HG02642 (cell line): ENCODE results near the gene SDF2.
"Not testable (repeated sequence)": the region's sequence is repeated elsewhere in the genome, so short reads cannot be mapped to it uniquely, and the experiment has no call there.

Experiments
- ATAC-seq: cut with Tn5 transposase; IDR thresholded peaks from one replicate; pipeline ENCODE4 v1.9.1; 2021; ENCODE audit warnings: mild to moderate bottlenecking; ENCODE audit not compliant: unreplicated experiment, poor library complexity

SDF2 gene

DNA sequence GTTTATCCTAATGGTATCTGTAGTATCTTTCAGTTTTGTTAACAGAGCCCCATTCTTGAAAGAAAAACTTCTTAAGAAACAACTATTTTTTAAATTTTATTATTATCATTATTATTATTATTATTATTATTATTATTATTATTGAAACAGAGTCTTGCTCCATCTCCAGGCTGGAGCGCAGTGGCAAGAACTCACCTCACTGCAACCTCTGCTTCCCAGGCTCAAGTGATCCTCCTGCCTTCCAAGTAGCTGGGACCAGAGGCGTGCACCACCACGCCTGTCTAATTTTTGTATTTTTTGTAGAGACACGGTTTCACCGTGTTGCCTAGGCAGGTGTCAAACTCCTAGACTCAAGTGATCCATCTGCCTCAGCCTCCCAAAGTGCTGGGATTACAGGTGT, 23.7 kb upstream of the SDF2 start:
- no peak for ATAC-seq

DNA sequence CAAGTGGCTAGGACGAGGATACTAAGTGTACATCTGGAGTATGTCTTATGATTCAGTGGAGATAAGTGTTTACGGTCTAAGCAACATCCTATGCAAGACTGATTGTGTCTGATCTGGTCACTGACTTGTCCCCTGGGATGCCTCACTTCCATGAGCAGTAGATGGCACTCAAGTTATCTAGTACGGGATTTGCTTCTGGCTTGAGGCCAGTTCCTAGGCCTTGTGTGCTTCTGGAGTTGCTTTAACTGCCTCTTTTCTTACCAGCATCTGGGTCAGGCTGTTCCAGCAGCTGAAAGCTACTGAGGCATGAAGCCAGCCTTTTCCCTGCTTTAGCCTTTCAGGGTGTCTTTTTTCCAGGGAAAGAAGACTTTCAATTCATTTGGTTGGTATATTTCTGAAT, 23.3 kb upstream of the SDF2 start:
- ATAC-seq: no peak

DNA sequence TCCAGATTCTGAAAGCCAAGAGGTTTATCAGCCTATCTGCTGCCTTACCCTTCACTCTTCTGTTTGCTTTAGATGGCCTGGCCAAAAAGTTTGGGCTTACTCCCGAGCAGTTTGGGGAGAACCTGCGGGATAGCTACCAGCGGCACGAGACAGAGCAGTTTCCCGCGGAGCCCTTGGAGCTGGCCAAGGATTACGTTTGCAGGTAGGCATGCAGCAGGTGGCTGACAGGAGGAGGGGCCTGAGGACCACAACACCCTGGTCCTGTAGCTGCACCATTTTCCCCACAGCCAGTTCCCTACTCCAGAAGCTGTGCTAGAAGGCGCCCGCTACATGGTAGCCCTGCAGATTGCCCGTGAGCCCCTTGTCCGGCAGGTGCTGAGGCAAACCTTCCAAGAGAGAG, 20.9 kb upstream of the SDF2 start:
- no peak for ATAC-seq

DNA sequence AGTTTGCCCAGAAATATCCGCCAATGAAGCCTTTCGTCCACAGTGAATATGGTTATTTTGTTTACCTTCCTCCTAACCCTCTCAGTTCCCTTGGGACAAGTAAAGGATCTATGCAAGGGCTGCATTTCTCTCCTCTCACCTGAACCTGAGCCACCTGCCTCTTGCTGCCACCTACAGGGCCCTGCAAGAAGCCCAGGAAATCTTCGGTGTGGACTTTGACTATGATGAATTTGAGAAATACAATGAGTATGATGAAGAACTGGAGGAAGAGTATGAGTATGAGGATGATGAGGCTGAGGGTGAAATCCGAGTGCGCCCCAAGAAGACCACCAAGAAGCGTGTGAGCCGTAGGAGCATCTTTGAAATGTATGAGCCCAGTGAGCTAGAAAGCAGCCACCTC, 14.3 kb upstream of the SDF2 start:
- ATAC-seq: no peak

DNA sequence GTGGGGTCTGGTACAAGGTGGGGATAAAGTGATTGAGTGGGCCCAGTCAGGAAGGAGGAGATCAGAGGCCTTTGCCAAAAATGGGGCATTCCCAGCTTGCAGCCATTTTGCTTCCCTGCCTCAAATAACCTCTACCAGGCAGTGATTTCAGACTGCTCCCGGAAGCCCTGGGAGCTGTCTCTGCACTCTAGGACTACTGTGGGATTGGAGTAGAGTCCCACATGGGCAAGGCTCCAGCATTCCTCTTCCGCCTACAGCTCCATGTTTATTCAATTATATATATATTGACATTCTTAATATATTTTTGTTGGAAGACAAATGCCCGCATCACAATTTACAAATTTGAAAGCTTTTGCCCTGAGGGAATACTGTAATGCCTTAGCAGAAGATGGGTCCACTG, 13.8 kb upstream of the SDF2 start:
- no peak for ATAC-seq

DNA sequence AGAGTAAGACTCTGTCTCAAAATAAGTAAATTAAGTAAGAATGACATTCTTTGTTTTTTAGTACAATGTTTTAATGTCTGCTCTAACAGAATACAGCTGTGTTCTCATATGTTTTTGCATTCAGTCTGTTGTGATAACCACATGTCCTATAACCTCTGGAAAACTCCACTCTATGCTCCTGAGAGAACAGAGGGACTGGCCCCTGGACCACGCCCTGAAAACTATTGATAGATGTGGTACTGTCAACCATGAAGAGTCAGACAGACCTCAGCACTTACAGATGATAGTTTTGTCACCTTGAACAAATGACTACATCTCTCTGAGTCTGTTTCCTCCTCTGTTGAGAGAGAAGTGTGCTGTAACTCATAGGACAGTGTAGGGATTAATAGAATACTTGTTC, 8.2 kb upstream of the SDF2 start:
- no peak for ATAC-seq

DNA sequence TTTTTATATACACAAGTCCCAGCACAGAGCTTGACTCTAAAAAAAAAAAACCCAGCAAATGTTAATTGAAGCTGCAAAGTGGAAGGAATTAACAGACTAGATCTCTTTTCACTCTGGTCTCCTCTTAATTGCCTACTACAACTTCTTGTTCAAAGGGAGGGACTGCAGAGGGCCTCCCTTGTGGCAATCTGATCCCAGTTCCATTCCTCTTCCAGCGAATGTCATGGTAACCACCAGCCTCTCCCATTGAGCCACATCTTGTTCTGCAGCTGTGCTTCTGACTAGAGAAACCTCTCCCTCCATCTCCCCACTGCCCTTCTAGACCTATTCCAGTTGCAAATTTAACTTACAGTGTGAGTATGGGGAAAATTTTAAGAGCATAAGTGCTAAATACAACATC, 6.2 kb upstream of the SDF2 start:
- ATAC-seq: no peak

DNA sequence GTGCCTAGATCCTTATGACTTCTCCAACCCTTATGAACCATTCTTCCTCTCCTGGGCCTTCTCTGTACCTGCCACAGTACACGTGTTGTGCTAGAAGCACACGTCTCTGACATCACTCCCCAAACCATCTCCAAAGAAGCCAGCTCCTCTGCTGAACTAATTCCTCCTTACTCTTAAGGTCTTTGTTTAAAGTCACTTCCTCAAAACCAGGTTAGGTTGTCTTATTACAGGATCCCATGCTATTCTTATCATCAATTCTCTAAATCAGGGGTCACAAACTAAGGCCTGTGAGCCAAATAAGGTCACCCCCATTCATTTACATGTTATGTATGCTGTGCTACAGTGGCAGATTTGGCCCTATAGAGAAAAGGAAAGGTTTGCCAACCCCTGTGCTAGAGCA, 4.3 kb upstream of the SDF2 start:
- ATAC-seq: no peak

DNA sequence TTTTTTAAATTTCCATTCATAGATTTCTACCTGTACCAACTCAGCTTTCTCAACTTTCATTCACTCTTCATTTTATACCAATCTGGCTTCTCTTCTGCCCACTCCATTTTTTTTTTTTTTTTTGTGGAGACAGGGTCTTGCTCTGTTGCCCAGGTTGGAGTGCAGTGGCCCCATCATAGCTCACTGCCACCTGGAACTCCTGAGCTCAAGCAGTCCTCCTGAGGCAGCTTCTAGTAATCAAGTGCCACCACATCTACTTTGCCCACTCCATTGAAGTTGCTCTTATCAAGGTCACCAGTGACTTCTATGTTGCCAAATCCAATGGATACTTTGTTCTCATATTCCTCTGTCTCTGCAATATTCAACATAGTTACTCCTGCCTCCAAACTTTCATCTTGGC, 2.0 kb upstream of the SDF2 start:
- ATAC-seq: no peak

DNA sequence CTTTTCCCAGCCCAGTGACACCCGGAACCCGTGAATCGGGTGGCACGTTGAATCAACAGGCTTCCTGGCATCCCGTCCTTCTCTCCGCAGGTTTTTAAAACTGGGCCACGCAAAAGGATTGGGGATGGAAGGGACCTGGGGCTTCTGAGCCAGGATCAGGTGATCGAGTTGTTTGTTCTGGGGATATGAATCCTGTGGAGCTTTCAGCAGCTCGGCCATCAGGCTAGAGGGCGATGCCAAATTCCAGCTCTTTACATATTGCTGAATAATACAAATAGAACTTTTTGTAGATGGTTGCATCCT, 772 bp upstream of the SDF2 start:
- no peak for ATAC-seq

DNA sequence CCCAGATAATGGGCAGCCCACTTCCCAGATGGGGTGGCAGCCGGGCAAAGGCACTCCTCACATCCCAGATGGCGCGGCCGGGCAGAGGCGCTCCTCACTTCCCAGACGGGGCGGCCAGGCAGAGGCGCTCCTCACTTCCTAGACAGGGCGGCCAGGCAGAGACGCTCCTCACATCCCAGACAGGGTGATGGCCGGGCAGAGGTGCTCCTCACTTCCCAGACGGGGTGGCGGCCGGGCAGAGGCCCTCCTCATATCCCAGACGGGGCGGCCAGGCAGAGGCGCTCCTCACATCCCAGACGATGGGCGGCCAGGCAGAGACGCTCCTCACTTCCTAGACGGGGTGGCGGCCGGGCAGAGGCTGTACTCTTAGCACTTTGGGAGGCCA, 2.2 kb downstream of the SDF2 start:
- ATAC-seq: not testable (repeated sequence)

DNA sequence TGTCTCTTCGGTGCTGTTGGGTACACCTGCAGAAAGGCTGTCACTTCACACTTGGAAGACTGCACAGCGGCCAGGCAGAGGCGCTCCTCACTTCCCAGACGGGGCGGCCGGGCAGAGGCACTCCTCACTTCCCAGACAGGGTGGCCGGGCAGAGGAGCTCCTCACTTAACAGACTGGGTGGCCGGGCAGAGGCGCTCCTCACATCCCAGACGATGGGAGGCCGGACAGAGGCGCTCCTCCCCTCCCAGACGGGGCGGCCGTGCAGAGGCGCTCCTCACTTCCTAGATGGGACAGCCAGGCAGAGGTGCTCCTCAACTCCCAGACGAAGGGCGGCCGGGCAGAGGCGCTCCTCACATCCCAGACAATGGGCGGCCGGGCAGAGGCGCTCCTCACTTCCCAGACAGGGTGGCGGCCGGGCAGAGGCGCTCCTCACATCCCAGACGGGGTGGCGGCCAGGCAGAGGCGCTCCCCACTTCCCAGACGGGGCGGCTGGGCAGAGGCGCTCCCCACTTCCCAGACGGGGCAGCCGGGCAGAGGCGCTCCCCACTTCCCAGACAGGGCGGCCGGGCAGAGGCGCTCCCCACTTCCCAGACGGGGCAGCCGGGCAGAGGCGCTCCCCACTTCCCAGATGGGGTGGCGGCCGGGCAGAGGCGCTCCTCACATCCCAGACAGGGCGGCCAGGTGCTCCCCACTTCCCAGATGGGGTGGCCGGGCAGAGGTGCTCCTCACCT, 2.8 kb downstream of the SDF2 start:
- not testable (repeated sequence) for ATAC-seq

DNA sequence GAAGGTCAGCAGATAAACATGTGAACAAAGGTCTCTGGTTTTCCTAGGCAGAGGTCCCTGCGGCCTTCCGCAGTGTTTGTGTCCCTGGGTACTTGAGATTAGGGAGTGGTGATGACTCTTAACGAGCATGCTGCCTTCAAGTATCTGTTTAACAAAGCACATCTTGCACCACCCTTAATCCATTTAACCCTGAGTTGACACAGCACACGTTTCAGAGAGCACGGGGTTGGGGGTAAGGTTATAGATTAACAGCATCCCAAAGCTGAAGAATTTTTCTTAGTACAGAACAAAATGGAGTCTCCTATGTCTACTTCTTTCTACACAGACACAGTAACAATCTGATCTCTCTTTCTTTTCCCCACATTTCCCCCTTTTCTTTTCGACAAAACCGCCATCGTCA, 3.4 kb downstream of the SDF2 start:
- not testable (repeated sequence) for ATAC-seq

DNA sequence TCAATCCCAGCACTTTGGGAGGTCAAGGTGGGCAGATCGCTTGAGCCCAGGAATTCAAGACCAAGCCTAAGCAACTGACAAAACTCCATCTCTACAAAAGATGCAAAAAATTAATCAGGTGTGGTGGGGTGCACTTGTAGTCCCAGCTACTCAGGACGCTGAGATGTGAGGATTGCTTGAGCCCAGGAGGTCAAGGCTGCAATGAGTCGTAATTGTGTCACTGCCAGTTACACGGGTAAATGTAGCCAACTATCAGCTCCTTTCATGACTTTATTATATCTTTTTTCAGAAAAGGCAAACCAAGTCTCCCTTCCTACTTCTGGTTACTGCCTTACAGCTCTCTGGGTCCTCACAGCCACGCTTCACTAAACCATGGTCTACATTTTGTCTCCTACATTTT, 4.0 kb downstream of the SDF2 start:
- no peak for ATAC-seq

DNA sequence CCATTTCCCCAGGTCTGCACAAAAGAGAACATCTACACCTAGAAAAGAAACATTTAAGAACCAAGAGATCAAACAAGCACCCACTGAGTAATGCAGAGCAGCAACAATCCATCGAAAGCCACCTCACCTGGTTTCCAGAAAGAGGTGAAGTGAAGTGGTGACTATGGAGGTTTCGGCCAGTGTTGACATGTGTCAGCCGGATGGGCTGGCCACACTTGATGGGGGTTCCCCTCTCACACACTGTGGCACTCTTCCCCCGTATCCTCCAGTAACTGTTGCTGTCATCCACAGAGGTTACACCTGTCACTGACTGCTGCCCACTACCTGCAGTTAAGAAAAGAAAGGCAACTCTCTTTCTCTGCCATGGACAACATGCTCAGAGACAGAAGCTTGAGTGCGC, 6.5 kb downstream of the SDF2 start:
- ATAC-seq: no peak

DNA sequence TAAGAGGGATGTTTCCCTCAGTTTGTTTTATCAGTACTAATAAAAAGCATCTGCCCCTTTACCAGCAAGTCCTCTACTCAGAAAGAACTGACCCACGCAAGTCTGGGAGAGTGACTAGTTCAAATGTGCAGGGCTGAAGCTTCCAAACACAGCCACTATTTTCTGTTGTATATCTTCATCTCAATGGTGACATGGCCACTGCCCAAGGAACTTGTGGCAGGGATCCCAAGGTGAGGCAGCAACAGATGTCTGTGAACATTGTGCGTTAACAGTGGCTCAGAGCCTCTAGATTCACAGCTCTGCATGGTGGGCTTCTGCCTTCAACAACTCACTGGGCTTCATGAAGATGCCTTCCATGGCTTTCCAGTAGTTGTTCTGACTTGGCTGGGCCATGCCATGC, 13.0 kb downstream of the SDF2 start:
- ATAC-seq: no peak

DNA sequence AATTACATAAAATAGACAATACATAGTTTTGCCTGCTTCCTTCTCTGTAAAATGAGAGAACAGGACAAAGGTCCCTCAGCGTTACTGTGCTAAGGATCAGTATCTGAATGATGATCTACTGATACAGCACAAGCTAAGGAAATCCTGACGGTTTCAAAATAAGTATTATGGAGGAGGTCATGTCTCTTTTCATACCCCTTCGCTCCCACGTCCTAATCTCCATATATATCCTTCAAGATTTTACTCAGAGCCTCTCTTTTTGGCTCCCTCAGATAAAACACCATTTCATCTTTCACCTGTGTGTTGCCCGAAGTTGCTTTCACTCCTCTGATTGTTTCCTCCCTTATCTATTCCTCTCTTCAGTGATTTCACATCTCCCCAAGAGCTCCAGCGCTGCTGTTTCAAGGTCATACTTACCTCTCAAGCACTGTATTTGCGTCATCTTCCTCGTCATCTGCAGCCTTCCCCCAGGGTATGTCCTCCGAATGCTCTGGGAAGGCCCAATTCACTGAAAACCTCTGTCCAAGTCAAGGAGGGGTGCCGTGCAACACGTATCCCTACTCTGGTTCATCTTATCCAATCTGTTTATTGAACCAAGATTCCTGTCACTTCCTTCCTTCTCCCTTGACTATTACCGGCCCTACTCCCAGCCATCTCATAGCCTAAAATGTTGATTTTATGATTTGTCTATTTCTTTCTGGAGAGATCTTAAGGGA, 15.5 kb downstream of the SDF2 start:
- ATAC-seq: no peak

DNA sequence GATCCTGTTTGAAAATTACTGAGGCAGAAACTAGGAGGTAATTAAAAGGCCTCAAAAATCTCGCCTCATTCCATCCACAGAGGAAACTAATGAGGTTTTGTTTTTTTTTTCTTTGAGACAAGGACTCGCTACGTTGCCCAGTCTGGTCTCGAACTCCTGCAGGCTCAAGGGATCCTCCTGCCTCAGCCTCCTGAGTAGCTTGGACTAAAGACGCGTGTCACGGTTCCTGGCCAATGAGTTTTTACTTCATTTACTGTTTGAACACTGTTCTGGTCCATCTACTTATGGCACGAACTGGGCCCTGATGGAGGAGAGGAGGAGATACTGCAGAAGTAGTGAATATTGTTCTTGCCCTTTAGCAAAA, 16.1 kb downstream of the SDF2 start:
- peak; percentile 4 for ATAC-seq

DNA sequence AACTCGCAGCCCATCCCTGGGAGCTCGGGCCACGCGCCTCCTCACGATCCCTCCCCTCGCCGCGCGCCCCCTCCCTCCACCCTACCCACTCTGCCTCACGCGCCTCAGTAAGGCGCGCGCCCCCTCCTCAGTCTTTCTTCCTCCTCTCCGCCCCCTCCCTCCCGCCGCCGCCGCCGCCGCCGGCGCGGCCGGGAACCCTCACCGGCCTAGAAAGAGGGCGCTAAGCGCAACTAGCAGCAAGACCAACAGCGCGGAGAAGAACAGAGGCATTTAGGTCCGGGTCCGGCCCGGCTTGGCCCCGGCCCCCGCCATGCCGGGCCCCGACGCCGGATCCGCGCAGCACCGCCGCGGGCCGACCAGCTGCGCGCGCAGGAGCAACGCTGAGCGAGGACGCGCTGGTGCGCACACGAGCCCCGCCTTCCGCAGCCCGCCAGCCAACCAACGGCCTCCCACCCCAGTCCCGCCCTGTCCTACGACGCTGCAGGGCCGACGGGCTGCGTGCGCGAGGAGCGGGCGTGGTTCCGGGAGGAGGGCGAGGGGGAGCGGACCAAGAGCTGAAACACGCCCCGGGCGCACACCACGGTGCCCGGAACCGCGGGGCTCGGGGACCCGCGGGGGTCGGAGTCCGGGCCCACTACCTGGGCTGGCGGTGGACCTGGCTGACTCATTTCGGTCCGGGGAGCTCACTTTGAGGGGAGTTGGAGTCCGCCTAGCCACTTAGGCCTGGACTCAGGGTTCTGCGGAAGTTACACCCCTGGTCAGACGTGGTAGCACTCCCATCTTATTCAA, 16.7 kb downstream of the SDF2 start, which contains the start of gene BLTP2:
Gene BLTP2, minus strand, starts transcription at position 372 of the 789 bp plus-strand sequence. Its CDS starts 102 bp downstream, at position 270.
- peak; percentile 93 for ATAC-seq

DNA sequence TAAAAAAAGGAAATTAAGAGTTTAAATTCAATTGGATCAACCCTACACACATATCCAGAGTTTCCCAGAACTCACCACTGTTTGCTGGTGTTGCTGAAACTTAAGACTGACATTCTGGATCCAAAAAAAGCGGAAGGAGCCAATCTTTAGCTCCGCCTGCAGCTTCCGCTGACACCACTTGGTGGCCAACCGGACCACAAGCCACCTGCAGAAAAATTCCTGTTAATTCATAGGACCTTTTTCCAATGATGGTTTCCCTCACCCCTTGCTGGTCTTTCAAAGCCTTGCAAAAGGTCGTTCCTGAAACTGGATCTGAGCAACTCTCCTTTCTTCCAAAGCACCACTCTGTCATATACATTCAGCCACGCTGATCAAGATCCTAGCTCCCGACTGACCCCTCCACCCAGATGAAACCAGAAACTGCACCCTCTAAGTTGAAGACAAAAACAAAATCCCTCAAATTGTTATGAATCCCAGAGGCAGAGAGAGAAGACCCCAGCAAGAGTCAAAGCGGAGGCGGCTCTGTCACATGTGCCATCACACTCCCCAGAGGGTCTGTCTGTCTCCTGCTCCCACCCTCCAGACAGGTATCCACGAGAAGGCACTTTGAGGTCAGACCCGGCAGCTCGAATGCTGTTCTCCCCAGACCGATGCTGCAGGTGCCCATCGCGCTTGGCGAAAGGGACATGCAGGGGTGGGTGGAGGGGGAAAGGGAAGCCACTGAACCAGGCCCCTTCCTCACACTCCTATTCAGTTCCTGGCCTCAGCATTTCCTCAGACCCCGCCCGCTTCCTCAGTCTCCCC, 17.5 kb downstream of the SDF2 start:
- peak; percentile 11 for ATAC-seq

DNA sequence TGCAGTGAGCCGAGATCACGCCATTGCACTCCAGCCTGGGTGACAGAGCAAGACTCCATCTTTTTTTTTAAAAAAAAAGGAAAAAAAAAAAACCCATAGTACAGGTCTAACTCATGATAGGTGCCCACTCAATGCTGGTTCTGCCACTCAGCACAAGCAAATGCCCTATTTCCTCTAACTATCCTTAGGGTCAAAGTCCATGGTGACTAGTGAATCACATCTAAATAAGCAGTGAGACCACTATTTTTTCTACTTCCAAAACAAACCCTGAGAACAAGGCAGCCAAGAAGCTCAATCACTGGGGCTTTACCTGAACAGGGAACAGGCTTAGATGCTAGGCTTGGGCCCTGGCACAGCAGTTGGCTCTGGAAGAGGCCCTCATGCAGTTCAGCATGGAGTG, 20.1 kb downstream of the SDF2 start:
- ATAC-seq: no peak
